GM06990 (cell line): Measurements from ENCODE around the gene CAMK2G.

Experiments
- DNase-seq: peaks from one replicate; pipeline ENCODE4 v3.0.0-alpha.2; 2011; ENCODE audit not compliant: insufficient read length; ENCODE audit errors: extremely low read depth
- H3K27me3 ChIP-seq: replicated peaks from 2 replicates; pipeline ENCODE4 v1.6.0; 2011; ENCODE audit warnings: low read length; ENCODE audit not compliant: control insufficient read depth, insufficient read depth
- H3K36me3 ChIP-seq: 2 replicates; pipeline ENCODE4 v1.5.1; 2011; ENCODE audit warnings: low read length; ENCODE audit not compliant: control insufficient read depth, insufficient read depth
- H3K4me3 ChIP-seq: replicated peaks from 2 replicates; pipeline ENCODE4 v1.5.1; 2011; ENCODE audit warnings: low read depth, mild to moderate bottlenecking, control low read depth, low read length
- TF ChIP-seq, protein P1 (sequence below): IDR thresholded peaks from 2 replicates; pipeline ENCODE4 v1.5.1; 2011; ENCODE audit warnings: low read length, control low read depth, mild to moderate bottlenecking, inconsistent platforms; ENCODE audit not compliant: insufficient read depth, poor library complexity, severe bottlenecking

Gene CAMK2G

DNA sequence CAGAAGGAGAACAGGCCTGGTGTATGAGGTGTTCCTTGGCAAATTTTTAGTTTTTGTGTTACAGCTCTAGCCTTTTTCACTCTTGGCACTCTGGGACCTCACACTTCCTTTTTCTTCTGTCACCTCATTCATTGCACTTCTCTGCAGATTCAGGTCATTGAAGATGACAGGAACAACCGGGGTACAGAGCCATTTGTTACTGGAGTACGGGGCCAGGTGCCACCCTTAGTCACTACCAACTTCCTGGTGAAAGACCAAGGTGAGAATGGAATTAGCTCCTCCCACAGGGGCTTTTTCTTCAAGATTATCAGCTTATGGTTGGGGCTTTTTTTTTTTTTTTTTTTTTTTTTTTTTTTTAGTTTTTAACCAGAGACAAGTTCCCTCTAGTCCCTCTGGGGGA is 111.0 kb downstream of the CAMK2G start:
- no peak overlapping the region for H3K4me3 ChIP-seq
- no peak for DNase-seq
- peaks cover 51% of the 10 kb centered on the region for H3K36me3 ChIP-seq
- no peaks in the 10 kb centered on the region for H3K27me3 ChIP-seq
- TF ChIP-seq, protein P1, sequence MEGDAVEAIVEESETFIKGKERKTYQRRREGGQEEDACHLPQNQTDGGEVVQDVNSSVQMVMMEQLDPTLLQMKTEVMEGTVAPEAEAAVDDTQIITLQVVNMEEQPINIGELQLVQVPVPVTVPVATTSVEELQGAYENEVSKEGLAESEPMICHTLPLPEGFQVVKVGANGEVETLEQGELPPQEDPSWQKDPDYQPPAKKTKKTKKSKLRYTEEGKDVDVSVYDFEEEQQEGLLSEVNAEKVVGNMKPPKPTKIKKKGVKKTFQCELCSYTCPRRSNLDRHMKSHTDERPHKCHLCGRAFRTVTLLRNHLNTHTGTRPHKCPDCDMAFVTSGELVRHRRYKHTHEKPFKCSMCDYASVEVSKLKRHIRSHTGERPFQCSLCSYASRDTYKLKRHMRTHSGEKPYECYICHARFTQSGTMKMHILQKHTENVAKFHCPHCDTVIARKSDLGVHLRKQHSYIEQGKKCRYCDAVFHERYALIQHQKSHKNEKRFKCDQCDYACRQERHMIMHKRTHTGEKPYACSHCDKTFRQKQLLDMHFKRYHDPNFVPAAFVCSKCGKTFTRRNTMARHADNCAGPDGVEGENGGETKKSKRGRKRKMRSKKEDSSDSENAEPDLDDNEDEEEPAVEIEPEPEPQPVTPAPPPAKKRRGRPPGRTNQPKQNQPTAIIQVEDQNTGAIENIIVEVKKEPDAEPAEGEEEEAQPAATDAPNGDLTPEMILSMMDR = no peak

DNA sequence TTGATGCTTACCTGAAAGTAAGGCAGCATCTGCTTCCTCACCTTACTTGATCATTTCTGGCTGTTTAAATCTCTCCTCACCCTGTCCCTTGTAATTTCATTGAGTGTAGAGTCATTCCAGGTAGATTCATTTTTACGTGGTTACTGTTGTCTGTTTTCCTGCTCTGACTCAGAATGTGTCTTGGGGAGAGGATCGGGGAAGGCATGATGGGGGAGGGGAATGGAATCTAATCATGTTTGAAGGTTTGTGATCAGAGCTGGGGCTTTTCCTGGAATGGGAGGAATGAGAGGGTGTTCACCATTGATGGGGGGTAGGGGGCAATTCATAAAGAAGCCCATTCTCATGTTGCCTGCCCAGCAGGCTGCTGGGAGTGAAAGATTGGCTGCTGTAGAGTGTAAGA is 111.4 kb downstream of the CAMK2G start:
- peaks cover 51% of the 10 kb centered on the region for H3K36me3 ChIP-seq
- H3K4me3 ChIP-seq = no peak overlapping the region
- H3K27me3 ChIP-seq = no peaks in the 10 kb centered on the region
- TF ChIP-seq, protein P1 = no peak
- DNase-seq = no peak
